ENCODE results near the gene ZNF669. TPM values are rescaled to one million over a fixed set of nuclear protein-coding genes. Genes with fewer than 3 reads are reported as not detected.

Gene ZNF669
- total RNA-seq, 2 experiments from 2014 or later = 12.8 to 14.1 TPM

DNA sequence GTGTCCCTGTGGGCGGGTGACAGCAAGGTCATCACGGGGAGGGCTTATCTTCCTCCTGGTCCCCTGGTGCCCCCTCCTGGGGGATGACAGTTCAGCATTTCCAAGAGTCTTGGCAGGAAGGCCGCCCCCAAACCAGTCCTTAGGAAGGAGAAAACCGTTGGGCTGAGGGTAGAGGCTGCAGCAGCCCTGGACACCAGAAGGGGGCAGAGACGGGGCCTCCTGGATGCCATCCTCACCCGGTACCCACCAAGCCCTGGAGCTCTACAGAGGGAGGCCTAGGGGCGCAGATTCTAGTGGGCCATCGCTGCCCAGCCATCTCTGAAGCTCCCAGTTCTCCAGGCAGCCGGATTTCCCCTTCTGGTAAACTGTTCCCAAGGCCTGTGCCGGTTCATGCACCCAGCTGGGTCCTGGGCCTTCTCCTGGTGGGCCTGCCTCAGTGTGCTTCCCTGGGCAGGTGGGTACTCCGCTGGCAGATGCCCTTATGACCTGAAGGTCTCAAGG lies 14.8 kb upstream of the ZNF669 start:
- DNase-seq (no peak), ATAC-seq (ENCODE audit: low read depth) (peak; percentile 19)
- peaks cover 7% of the 10 kb centered on the region for H3K9me3 Mint-ChIP-seq
- no peaks in the 10 kb centered on the region for H3K36me3 Mint-ChIP-seq
- H3K4me1 Mint-ChIP-seq = no peaks in the 10 kb centered on the region
- POLR2A ChIA-PET = no interaction called here
- H3K4me3 Mint-ChIP-seq = no peak overlapping the region
- H3K27ac Mint-ChIP-seq = no peak overlapping the region
- H3K27me3 Mint-ChIP-seq = peaks cover 2% of the 10 kb centered on the region

DNA sequence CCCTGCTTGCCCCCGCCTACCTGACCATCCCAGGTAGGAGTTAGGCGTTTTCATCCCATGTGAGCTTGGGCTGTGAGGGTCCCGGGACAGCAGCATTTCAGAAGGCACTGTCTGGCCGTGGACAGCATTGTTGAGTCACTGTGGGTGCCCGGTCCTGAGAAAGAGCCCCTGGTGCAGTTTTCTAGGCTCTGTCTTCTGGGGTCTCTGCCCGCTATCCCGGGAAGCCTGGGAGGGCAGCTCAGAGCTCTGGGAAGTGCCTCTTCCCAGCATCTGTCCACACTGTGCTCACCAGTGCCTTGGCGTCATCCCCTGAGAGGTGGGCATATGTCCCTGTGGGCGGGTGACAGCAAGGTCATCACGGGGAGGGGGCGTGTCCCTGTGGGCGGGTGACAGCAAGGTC lies 11.4 kb upstream of the ZNF669 start:
- no peak overlapping the region for H3K27ac Mint-ChIP-seq
- H3K36me3 Mint-ChIP-seq = no peaks in the 10 kb centered on the region
- H3K27me3 Mint-ChIP-seq = peaks cover 20% of the 10 kb centered on the region
- H3K9me3 Mint-ChIP-seq = peaks cover 3% of the 10 kb centered on the region
- POLR2A ChIA-PET = no interaction called here
- ATAC-seq (ENCODE audit: low read depth) (no peak), DNase-seq (no peak)
- peaks cover 3% of the 10 kb centered on the region for H3K4me1 Mint-ChIP-seq
- H3K4me3 Mint-ChIP-seq = no peak overlapping the region

GRCh38 chr1:247115141-247115510 lies 11.0 kb upstream of the ZNF669 start:
- no peak overlapping the region for H3K4me3 Mint-ChIP-seq
- H3K27me3 Mint-ChIP-seq = peaks cover 22% of the 10 kb centered on the region
- DNase-seq (no peak), ATAC-seq (ENCODE audit: low read depth) (no peak)
- POLR2A ChIA-PET = no interaction called here
- H3K4me1 Mint-ChIP-seq = peaks cover 3% of the 10 kb centered on the region
- no peaks in the 10 kb centered on the region for H3K36me3 Mint-ChIP-seq
- no peak overlapping the region for H3K27ac Mint-ChIP-seq
- peaks cover 3% of the 10 kb centered on the region for H3K9me3 Mint-ChIP-seq

GRCh38 chr1:247114351-247115140 lies 10.4 kb upstream of the ZNF669 start:
- Mint-ChIP-seq H3K36me3 (no peaks in the 10 kb centered on the region), H3K4me3 (no peak overlapping the region), H3K4me1 (peaks cover 3% of the 10 kb centered on the region), H3K27ac (no peak overlapping the region), H3K27me3 (peaks cover 28% of the 10 kb centered on the region), H3K9me3 (peaks cover 5% of the 10 kb centered on the region)
- ATAC-seq (ENCODE audit: low read depth) (no peak), DNase-seq (no peak)
- POLR2A ChIA-PET = no interaction called here

DNA sequence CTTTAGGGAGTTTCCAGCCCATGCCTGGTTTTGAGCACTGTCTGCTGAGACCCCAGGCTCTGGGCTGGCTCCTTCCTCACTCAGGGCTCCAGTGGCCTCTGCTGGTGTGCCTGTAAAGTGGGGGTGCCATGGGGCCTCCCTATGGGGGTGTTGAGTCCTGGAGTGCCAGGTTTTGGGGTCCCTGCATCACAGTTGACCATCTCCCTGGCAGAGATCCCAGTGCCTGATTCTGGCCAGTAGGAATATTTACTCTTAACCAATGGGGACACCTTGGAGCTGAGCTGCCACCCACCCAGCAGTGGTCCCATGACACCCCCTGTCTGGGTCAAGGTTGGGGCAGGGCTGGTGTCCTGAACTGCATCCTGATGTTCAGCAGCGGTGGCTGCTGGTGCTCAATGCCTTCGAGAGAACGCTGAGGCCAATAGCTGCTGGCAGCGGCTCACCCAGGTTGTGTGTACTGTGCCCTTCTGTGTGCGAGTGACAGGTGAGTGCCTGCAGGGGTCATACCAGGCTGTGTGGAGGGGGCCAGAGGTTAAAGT lies 9.6 kb upstream of the ZNF669 start:
- peaks cover 5% of the 10 kb centered on the region for H3K9me3 Mint-ChIP-seq
- no peak overlapping the region for H3K27ac Mint-ChIP-seq
- POLR2A ChIA-PET = no interaction called here
- DNase-seq (no peak), ATAC-seq (ENCODE audit: low read depth) (peak; percentile 24)
- H3K4me1 Mint-ChIP-seq = peaks cover 3% of the 10 kb centered on the region
- H3K36me3 Mint-ChIP-seq = no peaks in the 10 kb centered on the region
- H3K4me3 Mint-ChIP-seq = no peak overlapping the region
- peaks cover 36% of the 10 kb centered on the region for H3K27me3 Mint-ChIP-seq

DNA sequence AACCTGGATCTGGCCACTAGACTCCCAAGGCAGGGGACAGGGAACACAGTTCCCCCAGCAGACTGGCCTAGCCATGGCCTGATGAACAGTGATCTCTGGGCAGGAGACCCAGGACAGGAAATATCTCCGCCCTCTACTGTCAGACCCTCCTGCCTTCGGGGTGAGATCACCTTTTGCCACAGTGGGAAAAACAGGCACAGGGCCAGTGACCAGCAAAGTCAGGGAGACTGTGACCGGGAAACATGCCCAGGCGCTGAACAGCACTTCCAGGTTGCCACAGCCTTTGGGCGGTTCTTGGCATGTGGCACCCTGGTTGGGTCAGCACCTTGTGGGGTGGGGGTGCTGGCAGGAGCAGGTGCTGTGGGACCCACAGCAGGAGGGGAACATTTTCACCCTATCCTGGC lies 8.9 kb upstream of the ZNF669 start:
- peaks cover 43% of the 10 kb centered on the region for H3K27me3 Mint-ChIP-seq
- no peak overlapping the region for H3K27ac Mint-ChIP-seq
- ATAC-seq (ENCODE audit: low read depth) (no peak), DNase-seq (no peak)
- no peak overlapping the region for H3K4me3 Mint-ChIP-seq
- H3K9me3 Mint-ChIP-seq = peaks cover 5% of the 10 kb centered on the region
- no peaks in the 10 kb centered on the region for H3K36me3 Mint-ChIP-seq
- POLR2A ChIA-PET = no interaction called here
- H3K4me1 Mint-ChIP-seq = peaks cover 3% of the 10 kb centered on the region

- ATAC-seq (ENCODE audit: low read depth) = no peak
- Mint-ChIP-seq H3K27me3 (peaks cover 46% of the 10 kb centered on the region), H3K9me3 (peaks cover 5% of the 10 kb centered on the region), H3K4me1 (peaks cover 3% of the 10 kb centered on the region), H3K4me3 (no peak overlapping the region), H3K36me3 (no peaks in the 10 kb centered on the region), H3K27ac (no peak overlapping the region)
- POLR2A ChIA-PET = no interaction called here
- no peak for DNase-seq
Observed at GRCh38 chr1:247112479-247112781, 8.3 kb upstream of the ZNF669 start.

DNA sequence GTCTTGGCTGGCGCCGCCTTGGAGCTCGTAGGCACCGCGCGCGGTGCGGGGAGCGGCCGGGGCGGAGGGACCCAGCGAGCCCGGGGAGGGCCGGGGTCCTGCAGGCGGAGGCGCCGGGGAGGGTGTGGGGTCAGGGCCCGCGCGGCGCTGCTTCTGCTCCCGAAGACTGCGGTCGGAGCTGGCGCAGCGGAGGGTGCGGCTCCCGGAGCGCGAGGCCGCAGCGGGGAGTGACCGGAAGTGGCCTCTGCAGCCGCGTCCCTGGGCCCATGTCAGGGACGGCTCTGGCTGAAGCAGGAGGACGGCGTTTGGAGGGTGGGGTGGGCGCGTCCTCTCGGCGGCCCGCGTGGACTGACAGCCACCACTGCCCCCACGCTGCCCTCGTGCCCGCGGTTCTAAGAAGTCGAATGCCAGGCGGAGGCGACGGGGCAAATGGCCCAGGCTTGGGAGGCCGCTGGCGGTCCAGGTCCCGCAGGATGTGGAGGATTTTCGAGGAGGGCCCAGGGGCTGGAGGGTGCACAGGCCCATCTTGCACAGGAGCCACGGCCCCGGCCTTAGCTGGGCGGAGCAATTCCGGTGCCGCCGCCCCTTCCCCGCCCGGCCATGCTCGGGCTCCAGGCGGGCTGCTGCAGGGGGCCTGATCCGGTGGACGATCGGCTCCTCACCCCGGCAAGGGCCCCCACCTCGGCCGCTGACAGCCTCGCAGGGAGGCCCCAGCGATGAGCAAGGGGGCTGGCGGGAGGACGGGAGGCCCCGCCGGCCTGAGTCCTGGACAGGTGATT lies 7.7 kb upstream of the ZNF669 start:
- Mint-ChIP-seq H3K4me3 (no peak overlapping the region), H3K27ac (no peak overlapping the region), H3K9me3 (peaks cover 5% of the 10 kb centered on the region), H3K4me1 (peaks cover 3% of the 10 kb centered on the region), H3K36me3 (no peaks in the 10 kb centered on the region), H3K27me3 (peaks cover 46% of the 10 kb centered on the region)
- POLR2A ChIA-PET = no interaction called here
- ATAC-seq (ENCODE audit: low read depth) (peak; percentile 29), DNase-seq (no peak)

DNA sequence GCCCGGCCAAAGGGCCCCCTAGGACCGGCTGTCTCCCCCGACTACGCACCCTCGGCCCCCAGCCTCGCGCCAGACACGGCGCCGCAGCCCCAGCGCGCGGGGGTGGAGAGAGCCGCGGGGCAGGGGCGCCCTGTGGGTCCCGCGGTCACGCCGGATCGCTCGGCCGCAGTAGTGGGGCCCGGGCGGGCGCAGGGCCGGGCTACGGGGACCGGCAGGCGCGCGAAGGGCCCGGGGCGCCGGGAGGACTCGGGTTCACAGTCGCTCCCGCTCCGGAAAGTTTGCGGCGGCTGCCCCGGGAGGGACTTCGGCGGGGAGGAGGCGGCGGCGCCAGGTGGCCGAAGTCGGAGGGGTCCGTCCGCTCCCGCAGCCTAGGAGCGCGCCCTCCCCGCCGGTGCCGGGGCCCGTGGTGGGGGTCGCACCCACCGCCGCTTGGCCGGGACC lies 7.1 kb upstream of the ZNF669 start:
- peak overlapping the region; percentile 56 for H3K4me3 Mint-ChIP-seq
- POLR2A ChIA-PET = no interaction called here
- peaks cover 5% of the 10 kb centered on the region for H3K9me3 Mint-ChIP-seq

DNA sequence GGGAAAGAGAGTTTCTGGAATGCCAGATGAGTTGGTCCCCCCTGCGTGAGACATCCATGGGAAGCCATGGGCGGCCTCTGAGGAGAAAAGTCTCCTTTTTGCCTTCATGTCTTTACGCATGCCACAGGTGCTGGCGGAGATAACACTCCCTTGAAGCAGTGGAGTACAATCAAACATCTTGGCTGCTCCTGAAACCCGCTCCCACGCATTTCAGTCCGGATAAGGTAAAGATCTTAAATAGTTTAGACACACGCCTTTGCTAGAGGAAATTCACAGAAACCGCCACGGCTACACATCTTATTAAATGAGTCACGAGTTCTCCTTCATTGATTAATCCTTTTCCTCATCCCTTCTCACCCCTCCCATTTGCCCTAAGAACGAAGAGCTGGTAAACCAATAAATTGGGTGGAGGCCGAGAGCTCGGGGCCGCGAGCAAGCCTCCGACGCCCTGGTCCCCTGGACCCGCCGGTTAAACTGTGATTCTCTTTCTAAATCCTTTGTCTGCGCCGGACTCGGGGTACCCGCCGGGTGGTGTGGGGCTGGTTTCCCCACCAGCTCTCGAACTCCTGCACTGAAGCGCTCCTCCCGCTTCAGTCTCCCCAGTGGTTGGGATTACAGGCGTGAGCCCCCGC lies 6.6 kb upstream of the ZNF669 start:
- Mint-ChIP-seq H3K27me3 (peaks cover 46% of the 10 kb centered on the region), H3K9me3 (peaks cover 7% of the 10 kb centered on the region), H3K4me3 (peak overlapping the region; percentile 56), H3K36me3 (no peaks in the 10 kb centered on the region), H3K4me1 (peaks cover 3% of the 10 kb centered on the region), H3K27ac (no peak overlapping the region)
- POLR2A ChIA-PET = no interaction called here
- ATAC-seq (ENCODE audit: low read depth) (no peak), DNase-seq (no peak)

More for the DNA sequence above, 7.1 kb upstream of the ZNF669 start:
- ATAC-seq (ENCODE audit: low read depth) (peak; percentile 20), DNase-seq (no peak)
- H3K27ac Mint-ChIP-seq = no peak overlapping the region
- H3K36me3 Mint-ChIP-seq = no peaks in the 10 kb centered on the region
- H3K4me1 Mint-ChIP-seq = peaks cover 3% of the 10 kb centered on the region
- peaks cover 46% of the 10 kb centered on the region for H3K27me3 Mint-ChIP-seq

GRCh38 chr1:247107694-247108093 lies 3.5 kb upstream of the ZNF669 start:
- Mint-ChIP-seq H3K4me1 (peaks cover 10% of the 10 kb centered on the region), H3K27ac (no peak overlapping the region), H3K36me3 (peaks cover 7% of the 10 kb centered on the region), H3K4me3 (no peak overlapping the region), H3K27me3 (peaks cover 35% of the 10 kb centered on the region), H3K9me3 (peaks cover 12% of the 10 kb centered on the region)
- ATAC-seq (ENCODE audit: low read depth) = no peak
- no peak for DNase-seq
- POLR2A ChIA-PET = no interaction called here

DNA sequence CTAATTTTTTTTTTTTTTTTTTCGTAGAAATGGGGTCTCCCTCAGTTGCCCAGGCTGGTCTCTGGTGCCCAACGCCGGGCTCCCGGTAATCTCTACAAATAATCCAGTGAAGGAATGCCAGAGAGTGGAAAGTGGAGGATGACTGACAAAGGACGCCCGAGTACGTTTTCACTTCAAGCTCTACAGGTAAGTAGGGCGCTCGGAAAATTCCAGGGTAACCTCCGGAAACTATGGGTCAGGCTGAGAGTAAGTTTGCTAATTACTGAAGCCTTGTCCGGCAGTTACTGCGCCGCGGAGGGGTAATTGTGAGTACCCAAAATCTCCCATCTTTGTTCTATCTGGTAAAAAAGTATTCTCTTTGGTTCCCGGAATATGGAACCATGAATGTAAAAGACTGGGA lies 1.8 kb upstream of the ZNF669 start:
- no peak for DNase-seq
- Mint-ChIP-seq H3K36me3 (peaks cover 23% of the 10 kb centered on the region), H3K4me1 (peaks cover 12% of the 10 kb centered on the region), H3K27me3 (peaks cover 30% of the 10 kb centered on the region), H3K9me3 (peaks cover 16% of the 10 kb centered on the region), H3K27ac (no peak overlapping the region), H3K4me3 (no peak overlapping the region)
- ATAC-seq (ENCODE audit: low read depth) = no peak
- POLR2A ChIA-PET = no interaction called here

DNA sequence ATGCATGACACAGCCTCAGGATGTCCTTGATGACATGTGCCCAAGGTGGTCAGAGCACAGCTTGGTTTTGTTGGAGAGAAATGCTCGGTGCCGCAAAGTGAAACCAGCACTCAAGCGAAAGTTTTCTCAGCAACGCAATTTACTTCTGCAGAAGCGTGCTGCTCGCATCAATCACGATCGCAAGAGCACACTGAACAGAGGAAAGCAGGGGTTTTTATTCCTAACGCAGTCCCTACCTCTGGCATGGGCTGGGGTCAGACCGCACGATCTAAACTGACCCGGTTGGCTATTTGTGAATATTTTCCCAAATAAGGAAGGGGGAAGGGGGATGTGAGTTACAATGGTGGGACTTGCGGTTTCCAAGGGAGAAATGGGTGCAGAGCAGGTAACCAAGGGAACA lies 809 bp upstream of the ZNF669 start:
- POLR2A ChIA-PET = interaction anchor here (1.3 to 1.5 kb wide), 2 partner anchors 105 to 174 kb away, joined by 3 read pairs; no protein-coding TSS in a partner anchor
- Mint-ChIP-seq H3K4me3 (no peak overlapping the region), H3K9me3 (peaks cover 25% of the 10 kb centered on the region), H3K27me3 (peaks cover 22% of the 10 kb centered on the region), H3K36me3 (peaks cover 33% of the 10 kb centered on the region), H3K27ac (no peak overlapping the region), H3K4me1 (peaks cover 8% of the 10 kb centered on the region)
- DNase-seq = no peak
- ATAC-seq (ENCODE audit: low read depth) = no peak
